Ovary (tissue), 3 donors: ENCODE data around the gene TMEM80.

Experiments
- EP300 ChIP-seq: sonication (generic); formaldehyde crosslinking; IDR thresholded peaks from one replicate; pipeline ENCODE4 v1.6.1; 2017; ENCODE audit warnings: antibody characterized with exemption
- TF ChIP-seq, protein P1 (sequence below), 3 donors: fragments of 450-650 bp in 2 of 3; fragments of 200-600 bp in 1 of 3; IDR thresholded peaks; one replicate each; pipeline versions ENCODE4 v1.5.1 to v1.8.0; 2016 to 2022; ENCODE audit warnings: antibody characterized with exemption in 3 of 3, mild to moderate bottlenecking in 1 of 3
- donor health status: DM: no; HTN: no; CAD: no.

- TF ChIP-seq, protein P1, sequence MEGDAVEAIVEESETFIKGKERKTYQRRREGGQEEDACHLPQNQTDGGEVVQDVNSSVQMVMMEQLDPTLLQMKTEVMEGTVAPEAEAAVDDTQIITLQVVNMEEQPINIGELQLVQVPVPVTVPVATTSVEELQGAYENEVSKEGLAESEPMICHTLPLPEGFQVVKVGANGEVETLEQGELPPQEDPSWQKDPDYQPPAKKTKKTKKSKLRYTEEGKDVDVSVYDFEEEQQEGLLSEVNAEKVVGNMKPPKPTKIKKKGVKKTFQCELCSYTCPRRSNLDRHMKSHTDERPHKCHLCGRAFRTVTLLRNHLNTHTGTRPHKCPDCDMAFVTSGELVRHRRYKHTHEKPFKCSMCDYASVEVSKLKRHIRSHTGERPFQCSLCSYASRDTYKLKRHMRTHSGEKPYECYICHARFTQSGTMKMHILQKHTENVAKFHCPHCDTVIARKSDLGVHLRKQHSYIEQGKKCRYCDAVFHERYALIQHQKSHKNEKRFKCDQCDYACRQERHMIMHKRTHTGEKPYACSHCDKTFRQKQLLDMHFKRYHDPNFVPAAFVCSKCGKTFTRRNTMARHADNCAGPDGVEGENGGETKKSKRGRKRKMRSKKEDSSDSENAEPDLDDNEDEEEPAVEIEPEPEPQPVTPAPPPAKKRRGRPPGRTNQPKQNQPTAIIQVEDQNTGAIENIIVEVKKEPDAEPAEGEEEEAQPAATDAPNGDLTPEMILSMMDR (IDR thresholded peaks at IDR 0.05), result no peak
- TF ChIP-seq EP300, result no peak
Measured at GRCh38 chr11:687751-688150, 7.9 kb upstream of the TMEM80 start.
